ENCODE data around the gene NUCB2. TPM values are rescaled to one million over a fixed set of nuclear protein-coding genes. Genes with fewer than 3 reads are reported as not detected.

NUCB2 gene
- total RNA-seq, 1 experiment from 2014 or later: 39.6 TPM

- peak; percentile 22 for DNase-seq (ENCODE audit: low spot score)
- POLR2A ChIA-PET (ENCODE audit: low non-redundant PET): no interaction called here
- H3K4me3 ChIP-seq (ENCODE audit: low read depth, low read length, poor library complexity, severe bottlenecking): no peak overlapping the region
These were observed 2.8 kb upstream of the NUCB2 start for GRCh38 chr11:17273668-17274282.

GRCh38 chr11:17275400-17276235 lies 921 bp upstream of the NUCB2 start:
- Histone ChIP-seq H3K36me3 (ENCODE audit: insufficient read depth, low read length, poor library complexity, severe bottlenecking) (no peaks in the 10 kb centered on the region), H3K27ac (ENCODE audit: low read depth, low read length, poor library complexity, severe bottlenecking) (peak overlapping the region; percentile 80), H3K27me3 (replicated peaks; ENCODE audit: insufficient read depth, low read depth, low read length, poor library complexity) (no peaks in the 10 kb centered on the region), H3K4me1 (ENCODE audit: insufficient read depth, low read length, poor library complexity, severe bottlenecking) (peaks cover 6% of the 10 kb centered on the region), H3K9me3 (ENCODE audit: low read depth, low read length, poor library complexity, severe bottlenecking) (no peaks in the 10 kb centered on the region), H3K4me3 (ENCODE audit: low read depth, low read length, poor library complexity, severe bottlenecking) (peak overlapping the region; percentile 88)
- intact Hi-C loops (cut with micrococcal nuclease; ENCODE audit: unreplicated experiment): no loop called here
- ChIA-PET CTCF (no interaction called here), POLR2A (ENCODE audit: low non-redundant PET) (interaction anchor here (0.6 kb wide), 1 partner anchor 233 kb away, joined by 3 read pairs; no protein-coding TSS in a partner anchor)
- TSS peak; percentile 55 for BruUV-seq (replicated peaks)
- TF ChIP-seq EZH2 (IDR thresholded peaks at IDR 0.05; ENCODE audit: borderline replicate concordance, low read depth, low read length, poor library complexity, severe bottlenecking) (no peak), CTCF (conservative IDR thresholded peaks at IDR 0.05; ENCODE audit: low read depth, low read length) (no peak)
- DNase-seq (ENCODE audit: low spot score): no peak

More at GRCh38 chr11:17273668-17274282, 2.8 kb upstream of the NUCB2 start:
- intact Hi-C loops (cut with micrococcal nuclease; ENCODE audit: unreplicated experiment): no loop called here
- Histone ChIP-seq H3K4me1 (ENCODE audit: insufficient read depth, low read length, poor library complexity, severe bottlenecking) (peaks cover 6% of the 10 kb centered on the region), H3K27ac (ENCODE audit: low read depth, low read length, poor library complexity, severe bottlenecking) (no peak overlapping the region), H3K9me3 (ENCODE audit: low read depth, low read length, poor library complexity, severe bottlenecking) (no peaks in the 10 kb centered on the region), H3K27me3 (replicated peaks; ENCODE audit: insufficient read depth, low read depth, low read length, poor library complexity) (no peaks in the 10 kb centered on the region), H3K36me3 (ENCODE audit: insufficient read depth, low read length, poor library complexity, severe bottlenecking) (no peaks in the 10 kb centered on the region)
- CTCF ChIA-PET: no interaction called here
- TF ChIP-seq EZH2 (IDR thresholded peaks at IDR 0.05; ENCODE audit: borderline replicate concordance, low read depth, low read length, poor library complexity, severe bottlenecking) (no peak), CTCF (conservative IDR thresholded peaks at IDR 0.05; ENCODE audit: low read depth, low read length) (no peak)
- no TSS peak for BruUV-seq (replicated peaks)

GRCh38 chr11:17277024-17277584 lies 565 bp downstream of the NUCB2 start:
- POLR2A ChIA-PET (ENCODE audit: low non-redundant PET): no interaction called here
- Histone ChIP-seq H3K36me3 (ENCODE audit: insufficient read depth, low read length, poor library complexity, severe bottlenecking) (no peaks in the 10 kb centered on the region), H3K4me1 (ENCODE audit: insufficient read depth, low read length, poor library complexity, severe bottlenecking) (peaks cover 6% of the 10 kb centered on the region), H3K4me3 (ENCODE audit: low read depth, low read length, poor library complexity, severe bottlenecking) (peak overlapping the region; percentile 88), H3K9me3 (ENCODE audit: low read depth, low read length, poor library complexity, severe bottlenecking) (no peaks in the 10 kb centered on the region), H3K27me3 (replicated peaks; ENCODE audit: insufficient read depth, low read depth, low read length, poor library complexity) (no peaks in the 10 kb centered on the region), H3K27ac (ENCODE audit: low read depth, low read length, poor library complexity, severe bottlenecking) (peak overlapping the region; percentile 80)
- TF ChIP-seq CTCF (conservative IDR thresholded peaks at IDR 0.05; ENCODE audit: low read depth, low read length) (no peak), EZH2 (IDR thresholded peaks at IDR 0.05; ENCODE audit: borderline replicate concordance, low read depth, low read length, poor library complexity, severe bottlenecking) (no peak)
- BruUV-seq (replicated peaks): no TSS peak
- DNase-seq (ENCODE audit: low spot score): peak; percentile 17
- intact Hi-C loops (cut with micrococcal nuclease; ENCODE audit: unreplicated experiment): no loop called here
- CTCF ChIA-PET: no interaction called here
